SIG-M5 (cell line): ENCODE results near the gene NFIX.

Experiments used
- DNase-seq: peaks from one replicate; lab custom pipeline; 2025; lab: John Stamatoyannopoulos, UW

Gene NFIX

DNA sequence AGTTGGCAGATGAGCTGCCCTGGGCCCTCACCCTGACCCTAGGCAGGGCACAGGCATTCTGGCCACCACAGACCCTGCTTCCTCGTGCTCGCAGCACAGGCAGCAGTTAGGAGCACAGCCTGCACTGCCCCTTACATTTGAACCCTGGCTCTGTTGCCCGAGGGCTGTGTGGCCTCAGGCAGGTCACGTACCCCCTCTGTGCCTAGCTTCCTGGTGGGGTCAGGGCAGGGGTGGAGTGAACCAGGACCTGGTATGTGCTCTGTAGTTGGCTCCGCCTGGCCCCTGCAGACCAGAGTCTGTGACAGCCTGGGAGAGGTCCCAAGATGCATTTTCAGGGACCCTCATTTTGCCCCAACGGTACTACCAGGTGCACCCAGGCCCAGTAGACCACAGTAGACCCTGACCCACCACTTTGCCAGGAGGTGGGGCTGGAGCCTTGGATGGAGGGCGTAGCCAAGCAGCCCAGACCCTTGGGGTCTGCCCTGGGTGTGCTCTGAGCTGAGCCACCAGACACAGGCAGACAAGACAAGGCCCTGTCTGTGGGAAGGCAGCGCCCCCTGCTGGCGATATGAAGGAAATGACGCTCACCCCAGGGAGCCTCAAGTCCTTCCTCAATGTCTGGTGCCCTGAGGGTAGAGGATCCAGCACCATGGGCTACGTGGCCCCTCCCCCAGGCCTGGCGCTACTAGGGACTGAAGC lies 98.3 kb downstream of the NFIX start:
- no peak for DNase-seq

DNA sequence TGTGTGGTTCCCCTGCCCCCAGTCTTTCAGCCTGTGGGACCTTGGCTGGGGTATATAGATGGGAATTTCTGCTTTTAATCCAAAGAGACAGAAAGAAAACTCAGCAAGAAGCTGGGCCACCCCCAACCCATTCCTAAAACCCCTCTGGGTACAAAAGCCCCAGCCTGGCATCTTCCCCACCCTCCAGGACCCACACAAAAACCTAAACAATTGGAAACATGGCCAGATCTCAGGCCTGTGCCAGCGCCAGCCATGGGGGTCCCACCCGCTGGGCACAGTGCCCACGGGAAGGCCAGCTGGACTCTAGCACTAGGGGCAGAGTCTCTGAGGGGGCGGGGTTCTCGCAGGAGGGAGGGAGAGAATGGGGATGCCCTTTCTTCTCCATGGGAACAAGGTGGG lies 98.8 kb downstream of the NFIX start:
- DNase-seq, result no peak

DNA sequence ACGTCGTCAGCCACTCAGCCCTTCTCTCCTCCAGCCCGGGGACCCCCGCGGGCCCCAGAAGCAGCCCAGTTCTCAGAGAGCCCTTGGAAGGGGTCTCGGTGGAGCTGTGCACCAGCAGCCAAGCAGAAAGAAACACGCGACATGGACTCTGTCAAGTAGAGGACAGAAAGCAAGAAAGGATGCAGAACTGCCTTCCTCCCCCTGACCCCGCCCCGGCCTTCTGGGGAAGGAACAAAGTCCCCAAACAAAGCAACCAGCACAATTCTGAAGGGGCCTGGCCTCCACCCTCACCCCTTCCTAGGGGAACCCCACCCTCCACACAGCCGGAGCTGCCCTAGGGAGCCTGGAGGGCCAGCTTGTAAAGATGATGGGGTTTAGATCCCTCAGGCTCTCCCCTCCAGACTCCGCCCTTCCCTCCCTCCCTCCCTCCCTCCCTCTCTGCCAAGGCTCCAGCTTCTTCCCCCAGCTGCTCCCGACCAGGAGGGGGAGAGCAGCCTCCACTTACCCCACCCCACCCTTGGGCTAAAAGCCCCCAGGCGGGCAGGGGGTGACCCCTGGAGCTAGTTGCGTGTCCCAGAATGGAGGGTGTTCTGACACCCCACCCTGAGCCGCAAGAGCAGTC lies 99.6 kb downstream of the NFIX start:
- no peak for DNase-seq

DNA sequence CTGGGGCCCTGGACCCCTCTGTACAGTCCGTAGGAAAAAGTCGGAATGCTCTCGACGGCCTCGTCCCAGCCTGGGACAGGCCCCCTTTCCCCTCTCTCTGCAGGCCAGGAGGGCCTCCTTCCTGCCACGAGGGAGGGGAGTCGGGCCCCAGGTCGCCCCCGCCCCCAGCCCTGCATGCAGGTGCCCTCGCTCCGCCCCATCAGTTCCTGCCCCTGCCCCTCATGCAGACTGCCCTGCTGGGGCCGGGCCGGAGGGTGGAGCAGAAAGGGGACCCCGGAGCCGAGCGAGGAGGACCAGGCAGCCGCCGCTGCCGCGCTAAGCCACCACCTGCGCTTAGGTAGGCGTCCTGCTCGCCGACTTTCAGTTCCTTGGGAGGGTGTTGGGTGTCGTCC lies 100.1 kb downstream of the NFIX start:
- no peak for DNase-seq

DNA sequence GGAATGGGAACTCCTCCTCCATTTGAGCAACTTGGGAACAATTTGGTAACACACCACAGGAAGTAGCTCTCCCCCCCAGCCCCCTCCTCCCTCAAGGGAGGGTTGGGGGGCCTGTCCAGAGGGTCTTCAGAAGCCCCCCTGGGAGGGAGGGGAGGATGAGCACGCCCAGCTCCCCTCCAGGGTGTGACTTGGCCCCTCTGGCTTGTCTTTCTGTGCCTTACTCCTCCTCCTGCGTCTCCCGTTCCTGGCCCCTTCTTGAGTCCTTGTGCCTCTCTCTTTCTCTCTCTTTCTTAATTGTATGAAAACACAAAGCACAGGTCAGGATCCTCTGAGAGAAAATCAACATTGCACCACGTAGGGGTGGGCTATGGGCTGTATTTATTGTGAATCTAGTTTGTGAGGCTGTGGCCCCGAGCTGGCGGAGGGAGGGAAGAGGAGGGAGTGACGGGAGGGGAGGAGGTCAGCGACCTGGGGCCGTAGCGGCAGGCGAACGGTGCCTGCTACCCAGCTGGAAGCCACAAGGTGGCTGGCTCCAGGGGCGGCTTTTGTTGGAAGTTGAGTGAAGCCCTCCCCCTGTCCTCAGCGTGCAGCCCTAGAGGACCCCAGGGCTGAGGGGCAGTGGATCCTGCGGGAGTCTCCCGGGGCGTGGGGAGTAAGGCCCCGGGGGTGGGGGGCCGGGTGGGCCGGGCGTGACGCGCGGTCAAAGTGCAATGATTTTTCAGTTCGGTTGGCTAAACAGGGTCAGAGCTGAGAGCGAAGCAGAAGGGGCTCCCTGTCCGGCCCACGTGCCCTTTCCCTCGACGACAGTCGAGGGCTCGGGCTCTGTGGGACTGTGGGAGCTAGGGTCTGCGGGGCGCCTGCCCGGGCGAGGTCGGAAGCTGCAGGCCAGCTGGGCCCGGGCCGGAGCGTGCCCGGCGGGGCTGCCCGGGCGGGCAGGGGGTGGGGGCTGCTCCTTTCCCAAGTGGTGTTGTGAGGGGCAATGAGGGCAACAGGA lies 101.0 kb downstream of the NFIX start:
- no peak for DNase-seq

DNA sequence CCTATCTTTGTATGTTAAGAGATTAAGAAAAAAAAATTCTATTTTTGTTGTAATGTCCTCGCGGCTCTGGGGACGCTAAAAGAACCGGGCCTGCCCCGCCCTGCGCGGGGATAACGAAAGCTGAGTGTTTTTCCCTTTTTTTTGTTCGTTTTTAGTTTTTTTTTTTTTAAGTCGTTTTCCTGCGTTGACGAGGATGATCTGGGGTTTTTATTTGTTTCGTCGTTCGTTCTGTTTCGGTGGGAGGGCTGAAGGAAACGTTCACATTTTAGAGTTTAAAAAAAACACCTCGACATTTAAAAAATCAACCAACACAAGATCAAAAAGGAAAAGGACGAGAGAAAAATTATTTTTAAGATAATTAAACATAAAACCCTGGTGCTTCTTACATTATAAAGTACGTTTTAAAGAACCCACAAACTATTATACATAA lies 101.8 kb downstream of the NFIX start:
- DNase-seq, result no peak

DNA sequence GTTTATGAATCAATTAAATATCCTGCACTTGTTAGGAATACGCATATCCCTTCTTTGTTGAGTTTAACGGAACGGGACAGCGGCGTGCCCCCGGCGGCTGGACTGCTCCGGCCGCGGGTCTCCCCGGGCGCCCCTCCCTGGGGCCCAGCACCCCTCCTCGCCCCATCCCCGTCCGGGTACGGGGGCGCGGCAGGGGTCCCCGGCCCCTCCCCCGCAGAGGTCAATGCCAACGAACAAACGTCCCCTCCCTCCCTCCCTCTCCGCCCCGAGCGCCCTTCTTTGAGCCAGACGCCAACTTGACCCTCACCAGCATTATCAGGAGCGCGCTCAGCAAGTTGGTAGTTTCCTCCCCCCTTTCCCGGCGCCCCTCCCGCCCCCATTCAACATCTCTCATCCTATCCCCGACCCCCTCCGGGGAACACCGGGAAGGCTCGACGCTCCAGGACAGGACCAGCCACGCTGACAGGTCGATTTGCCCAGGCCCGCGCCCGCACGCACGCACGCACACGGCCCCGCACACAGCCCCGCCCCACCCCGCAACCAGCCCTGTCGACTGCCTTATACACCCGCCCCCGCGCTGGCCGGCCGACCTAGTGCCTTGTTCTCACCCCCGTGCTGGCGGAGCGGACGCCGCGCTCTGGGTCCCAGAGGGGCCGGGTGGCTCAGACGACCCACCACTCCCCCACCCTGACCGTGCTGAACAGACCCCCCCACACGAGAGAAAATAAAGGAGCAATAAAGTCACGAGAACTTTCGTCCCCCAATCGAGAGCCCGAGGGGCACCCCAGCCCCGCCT lies 102.4 kb downstream of the NFIX start:
- DNase-seq, result no peak

DNA sequence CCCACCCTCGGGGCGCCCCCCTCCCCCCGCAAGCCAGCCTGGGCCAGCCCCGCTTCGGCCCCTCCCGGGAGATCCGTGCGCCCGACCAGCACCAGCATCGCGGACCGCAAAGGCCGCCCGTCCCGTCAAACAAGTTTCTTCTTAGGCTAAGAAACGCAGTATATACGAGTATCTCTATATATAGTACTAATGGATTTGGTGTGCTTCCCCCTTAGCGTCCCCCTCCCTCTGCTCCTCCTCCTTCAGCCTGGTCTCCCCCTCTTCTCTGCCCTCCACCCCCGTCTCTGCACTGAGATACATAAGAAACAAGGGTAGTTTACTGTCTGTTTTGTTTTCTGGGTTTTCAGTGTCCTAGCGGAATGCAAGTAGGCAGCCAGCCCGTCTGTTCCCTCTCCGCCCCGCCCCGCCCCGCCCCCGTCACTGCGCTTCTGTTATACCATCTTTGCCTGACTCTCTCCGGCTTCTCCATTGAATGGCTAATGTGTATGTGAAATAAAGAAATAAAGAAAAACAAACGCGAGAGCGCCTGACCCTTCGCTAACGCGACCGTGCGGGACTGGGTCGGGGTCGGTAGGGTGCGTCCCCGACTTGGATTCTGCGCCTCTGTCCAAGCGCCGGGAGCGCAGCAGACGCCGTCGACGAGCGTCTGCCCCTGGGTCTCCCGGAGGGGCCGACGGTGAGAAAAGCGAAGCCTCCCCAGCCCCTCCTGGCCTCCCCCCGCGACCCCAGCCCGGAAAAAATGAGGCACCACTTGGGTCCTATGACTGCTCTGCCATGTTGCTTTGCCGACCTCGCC lies 103.2 kb downstream of the NFIX start:
- DNase-seq, result peak; percentile 73

DNA sequence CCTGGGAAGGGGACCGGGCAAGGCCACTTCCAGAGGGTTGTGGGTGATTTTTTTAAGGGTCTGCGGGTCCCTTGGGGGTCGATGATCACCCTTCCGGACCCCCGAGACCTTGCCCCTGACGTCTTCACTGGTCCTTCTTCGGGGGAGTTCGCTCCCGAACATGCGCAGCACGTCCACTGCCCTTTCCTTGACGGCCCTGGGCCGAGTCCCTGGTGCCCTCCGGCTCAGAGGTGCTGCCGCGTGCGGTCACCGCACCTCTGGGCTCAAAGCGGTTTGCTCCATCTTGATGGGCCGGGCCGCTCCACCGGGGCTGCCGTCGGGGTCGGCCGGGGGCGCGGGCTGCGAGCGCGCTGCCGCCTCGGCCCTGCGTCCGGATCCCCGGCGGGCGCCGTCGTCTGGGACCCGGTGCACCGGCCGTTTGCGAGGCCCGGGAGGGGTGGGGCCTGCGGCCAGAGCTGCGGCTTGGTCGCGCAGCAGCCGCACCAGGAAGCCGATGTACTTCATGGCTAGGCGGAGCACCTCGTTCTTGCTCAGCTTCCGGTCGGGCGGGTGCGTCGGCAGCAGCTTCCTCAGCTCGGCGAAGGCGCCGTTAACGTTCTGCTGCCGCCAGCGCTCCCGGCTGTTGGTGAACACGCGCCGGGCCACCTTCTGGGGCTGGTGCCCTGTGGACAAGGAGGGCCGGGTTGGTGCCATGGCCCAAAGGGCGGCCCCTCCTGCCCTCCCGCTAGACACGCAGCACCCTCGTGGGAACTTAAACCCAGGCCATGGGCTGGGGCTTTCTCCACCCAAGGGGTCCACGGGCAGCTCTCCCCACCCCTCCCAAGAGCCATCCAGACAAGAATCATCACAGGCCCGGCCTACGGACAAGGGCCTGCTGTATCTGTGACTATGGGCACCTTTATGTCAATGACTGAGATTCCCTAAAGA lies 104.1 kb downstream of the NFIX start:
- no peak for DNase-seq

DNA sequence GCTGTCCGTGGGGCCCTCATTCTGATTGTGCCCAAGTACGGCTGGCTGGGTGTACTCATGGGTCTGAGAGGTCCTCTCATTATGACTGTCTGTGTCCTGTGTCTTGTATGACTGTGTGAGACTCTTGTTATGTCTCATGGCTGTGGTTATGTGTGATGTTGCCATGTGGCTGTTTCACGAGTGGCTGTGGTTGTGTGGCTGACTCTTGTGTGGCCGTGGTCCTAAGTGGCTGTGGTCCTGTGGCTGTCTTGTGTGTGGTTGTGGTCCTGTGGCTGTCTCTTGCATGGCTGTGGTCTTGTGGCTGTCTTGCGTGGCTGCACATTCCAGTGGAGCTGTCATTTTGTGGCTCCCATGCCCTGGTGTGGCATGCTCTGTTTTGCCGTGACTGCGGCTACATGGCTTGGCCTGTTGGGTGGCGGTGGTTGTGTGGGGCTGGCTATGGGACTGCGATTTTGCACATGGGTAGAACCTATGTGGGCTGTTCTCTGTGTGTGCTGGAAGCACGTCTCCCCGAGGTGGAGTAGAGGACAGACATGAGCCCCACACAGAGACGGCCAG lies 104.8 kb downstream of the NFIX start:
- DNase-seq, result no peak

DNA sequence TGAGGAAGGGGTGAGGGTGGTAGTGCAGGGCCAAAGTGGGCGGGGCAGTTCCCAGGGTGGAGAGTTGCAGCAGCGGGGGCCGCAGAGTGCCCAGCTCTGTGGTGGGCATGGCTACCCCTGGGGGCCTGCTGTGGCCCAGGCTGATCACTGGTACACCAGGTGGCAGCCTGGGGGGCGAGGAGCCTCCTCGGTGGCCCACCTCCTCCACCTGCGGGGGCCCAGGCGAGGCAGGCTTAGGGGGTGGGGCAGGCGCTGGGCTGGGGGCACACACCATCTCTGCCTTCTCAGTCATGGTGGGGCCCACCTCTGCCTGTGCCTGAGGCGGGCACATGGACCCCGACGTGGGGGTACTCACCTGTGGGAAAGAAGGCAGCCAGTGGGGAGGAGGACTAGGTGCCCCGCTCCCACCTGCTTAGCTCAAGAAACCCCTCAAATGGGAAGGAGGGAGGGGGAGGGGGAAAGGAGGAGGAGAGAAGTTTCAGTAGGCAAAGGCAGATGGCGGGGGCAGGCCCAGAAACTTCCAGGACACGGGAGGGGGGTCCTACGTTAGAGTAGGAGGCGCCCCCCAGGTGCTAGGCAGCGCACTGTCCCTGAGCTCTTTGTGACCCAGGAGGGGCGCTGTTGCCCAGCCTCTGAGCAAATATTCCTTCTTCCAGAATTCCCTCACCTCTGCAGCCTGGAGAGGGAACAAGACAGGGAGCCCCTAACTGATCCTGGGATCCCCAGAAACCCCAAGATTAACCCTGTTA lies 105.7 kb downstream of the NFIX start:
- no peak for DNase-seq

DNA sequence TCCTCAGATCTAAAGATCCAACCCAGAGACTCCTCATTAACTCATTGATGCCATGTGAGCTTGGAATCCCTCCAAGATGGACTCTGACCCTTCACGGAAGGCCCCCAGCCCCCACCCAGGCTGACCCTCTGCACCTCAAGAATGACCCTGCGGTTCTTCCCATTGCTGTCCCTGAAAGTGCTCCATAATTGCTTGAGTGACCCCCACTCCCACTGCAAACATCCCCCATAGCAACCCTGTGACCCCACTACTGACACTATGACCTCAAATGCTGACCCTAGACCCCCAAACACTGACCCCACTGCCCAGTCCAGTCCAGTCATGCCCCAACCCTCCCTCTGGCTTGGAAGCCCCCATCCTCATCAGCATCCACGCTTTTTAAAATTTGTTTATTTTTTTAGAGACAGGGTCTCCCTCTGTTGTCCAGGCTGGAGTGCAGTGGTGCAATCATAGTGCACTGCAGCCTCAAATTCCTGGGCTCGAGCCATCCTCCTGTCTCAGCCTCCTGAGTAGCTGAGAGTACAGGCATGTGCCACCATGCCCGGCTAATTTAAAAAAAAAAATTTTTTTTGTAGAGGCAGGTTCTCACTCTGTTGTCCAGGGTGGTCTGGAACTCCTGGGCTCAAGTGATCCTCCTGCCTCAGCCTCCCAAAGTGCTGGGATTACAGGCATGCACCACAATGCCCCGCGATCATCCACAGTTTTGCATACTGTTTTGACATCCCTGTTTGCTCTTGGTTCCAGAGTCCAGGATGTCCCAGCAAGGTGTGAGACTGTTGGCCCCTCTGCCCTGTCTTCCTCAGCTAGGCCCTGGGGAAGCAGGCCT lies 106.5 kb downstream of the NFIX start:
- DNase-seq, result no peak

DNA sequence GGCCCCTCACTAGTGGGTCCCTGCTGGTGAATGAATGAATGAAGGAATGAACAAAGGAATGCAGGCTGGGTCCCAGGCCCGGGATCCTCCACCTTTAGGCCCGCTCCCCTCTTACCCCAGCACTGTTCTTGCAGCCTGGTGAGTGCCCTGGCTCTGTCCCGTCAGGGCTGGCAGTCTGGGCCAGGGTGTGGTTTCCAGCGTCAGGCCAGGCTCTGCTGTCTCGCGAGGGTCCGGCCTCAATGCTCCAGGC lies 107.1 kb downstream of the NFIX start:
- no peak for DNase-seq

DNA sequence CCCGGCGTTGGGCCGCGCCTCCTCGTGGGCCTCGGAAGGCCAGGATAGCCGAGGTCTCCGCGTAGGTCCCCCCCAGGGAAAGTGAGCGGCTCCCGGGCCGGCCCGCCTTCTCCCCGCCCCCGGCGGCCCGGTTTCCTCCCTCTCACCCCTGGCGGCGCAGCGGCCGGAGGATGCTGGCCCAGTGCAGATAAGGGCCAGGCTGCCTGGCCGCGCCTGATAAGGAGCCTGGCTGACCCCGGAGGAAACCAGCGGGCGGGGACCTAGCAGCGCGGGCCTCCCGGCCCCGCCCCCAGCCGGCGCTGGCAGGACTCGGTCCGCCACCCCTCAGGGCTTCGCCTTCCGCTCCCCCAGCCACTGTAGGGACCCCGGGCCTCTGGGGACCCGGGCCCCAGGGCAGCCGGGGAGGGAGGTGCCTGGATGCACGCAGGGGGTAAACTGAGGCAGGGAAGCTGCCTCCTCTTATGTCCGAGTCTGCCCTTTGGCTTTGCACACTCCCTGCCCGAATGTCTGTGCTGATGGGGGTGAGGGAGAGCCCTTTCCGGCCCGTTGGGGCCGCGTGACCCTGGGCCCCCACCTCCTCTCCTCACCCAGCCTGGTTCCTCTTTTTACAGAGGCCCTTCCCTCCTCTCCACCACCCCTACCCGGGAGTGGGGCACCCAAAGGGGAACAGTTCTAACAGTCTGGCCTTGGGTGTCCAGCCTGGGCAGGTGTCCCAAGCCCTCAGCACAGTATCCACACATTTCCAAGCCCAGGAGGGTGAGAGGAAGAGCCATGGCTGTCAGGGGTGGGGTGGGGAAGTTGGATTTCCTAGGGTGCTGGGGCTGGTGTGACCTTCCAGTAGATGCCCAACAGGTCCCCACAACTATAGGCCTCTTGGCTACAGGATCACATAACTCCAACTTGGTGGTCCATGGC lies 107.6 kb downstream of the NFIX start, which contains the start of gene LYL1:
LYL1 (minus strand) TSS at position 193 of the 915 bp plus-strand sequence. CDS start 1,687 bp downstream, outside the sequence.
- DNase-seq, result peak; percentile 52

DNA sequence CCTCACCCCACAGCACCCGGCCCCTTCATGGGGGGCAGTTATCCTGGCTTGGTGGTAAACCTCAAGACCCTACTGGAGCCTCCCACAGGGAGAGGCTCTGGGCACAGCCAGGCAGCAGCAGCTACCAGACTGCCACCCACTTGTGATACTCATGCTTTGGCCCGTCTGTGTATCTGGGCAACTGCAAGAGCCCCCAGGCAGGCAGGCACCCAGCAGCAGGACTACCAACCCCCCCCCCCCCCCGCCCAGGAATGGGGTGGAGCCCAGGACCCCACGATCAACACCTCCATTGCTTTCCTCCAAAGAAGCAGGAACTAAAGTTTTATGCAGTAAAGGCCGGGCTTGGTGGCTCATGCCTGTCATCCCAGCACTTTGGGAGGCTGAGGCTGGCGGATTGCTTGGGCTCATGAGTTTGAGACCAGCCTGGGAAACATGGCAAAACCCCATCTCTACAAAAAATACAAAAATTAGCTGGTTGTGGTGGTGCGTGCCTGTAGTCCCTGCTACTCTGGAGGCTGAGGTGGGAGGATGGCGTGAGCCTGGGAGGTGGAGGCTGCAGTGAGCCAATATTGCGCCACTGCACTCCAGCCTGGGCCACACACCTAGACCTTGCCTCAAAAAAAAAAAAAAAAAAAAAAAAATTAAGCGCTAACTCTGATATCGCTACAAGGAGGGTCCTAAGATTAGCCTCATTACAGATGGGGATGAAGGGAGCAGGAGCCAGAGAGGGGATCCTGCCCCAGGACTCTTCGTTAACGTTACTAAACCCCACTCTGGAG lies 108.5 kb downstream of the NFIX start:
- no peak for DNase-seq

DNA sequence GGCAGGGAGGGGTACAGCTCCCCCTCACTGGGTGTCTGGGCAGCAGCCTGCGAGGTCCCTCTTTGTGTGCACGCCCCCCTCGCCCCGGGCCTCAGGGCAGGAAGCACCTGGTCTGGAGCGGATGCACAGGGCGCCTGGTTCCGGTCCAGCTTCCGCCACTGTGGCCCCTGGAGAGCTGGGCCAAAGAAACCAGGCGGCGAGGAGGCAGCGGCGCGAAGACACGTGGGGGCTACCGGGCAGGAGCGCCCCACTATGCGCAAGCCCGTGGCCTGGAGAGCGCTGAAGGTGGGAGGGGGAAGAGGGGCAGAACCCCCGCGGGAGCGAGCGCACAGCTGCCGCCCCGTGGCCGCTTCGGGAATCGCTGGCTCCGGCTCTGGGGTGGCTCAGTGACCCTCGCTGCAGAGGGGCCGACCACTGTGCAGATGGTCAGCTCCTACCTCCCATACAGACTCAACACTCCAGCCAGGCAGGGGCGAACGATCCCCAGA lies 109.1 kb downstream of the NFIX start:
- no peak for DNase-seq
